ENCODE results near the gene SEC14L6.

DNA sequence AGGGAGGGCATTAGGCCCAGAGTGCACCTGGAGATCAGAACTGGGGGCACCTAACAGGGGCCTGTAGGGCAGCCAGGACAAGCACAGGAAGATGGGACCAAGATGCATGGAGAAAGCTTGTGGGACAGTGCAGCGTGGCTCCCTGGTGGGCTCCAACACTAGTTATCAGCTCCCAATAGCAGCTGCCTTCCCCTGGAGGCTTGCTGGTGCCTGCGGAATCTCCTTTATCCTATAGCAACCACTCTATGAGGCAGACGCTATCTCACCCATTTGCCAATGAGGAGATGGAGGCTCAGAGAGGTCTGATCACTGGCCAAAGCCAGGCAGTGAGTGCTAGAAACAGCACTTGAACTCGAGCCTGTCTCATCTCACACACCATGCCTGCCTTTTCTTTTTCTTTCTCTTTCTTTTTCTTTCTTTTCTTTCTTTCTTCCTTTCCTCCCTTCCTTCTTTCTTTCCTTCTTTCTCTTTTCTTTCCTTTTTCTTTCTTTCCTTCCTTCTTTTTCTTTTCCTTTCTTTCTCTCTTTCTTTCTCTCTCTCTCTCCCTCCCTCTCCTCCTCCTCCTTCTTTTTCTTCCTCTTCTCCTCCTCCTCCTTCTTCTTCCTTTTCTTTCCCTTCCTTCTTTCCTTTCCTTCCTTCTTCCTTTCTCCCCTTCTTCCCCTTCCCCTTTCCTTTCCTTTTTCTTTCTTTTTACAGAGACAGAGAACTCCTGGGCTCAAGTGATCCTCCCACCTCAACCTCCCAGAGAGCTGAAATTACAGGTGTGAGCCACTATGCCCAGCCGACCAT lies 25.0 kb downstream of the SEC14L6 start:
- TF ChIP-seq, protein P1, sequence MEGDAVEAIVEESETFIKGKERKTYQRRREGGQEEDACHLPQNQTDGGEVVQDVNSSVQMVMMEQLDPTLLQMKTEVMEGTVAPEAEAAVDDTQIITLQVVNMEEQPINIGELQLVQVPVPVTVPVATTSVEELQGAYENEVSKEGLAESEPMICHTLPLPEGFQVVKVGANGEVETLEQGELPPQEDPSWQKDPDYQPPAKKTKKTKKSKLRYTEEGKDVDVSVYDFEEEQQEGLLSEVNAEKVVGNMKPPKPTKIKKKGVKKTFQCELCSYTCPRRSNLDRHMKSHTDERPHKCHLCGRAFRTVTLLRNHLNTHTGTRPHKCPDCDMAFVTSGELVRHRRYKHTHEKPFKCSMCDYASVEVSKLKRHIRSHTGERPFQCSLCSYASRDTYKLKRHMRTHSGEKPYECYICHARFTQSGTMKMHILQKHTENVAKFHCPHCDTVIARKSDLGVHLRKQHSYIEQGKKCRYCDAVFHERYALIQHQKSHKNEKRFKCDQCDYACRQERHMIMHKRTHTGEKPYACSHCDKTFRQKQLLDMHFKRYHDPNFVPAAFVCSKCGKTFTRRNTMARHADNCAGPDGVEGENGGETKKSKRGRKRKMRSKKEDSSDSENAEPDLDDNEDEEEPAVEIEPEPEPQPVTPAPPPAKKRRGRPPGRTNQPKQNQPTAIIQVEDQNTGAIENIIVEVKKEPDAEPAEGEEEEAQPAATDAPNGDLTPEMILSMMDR (IDR thresholded peaks at IDR 0.05) = no peak
- TF ChIP-seq POLR2AphosphoS5 (IDR thresholded peaks at IDR 0.05) (no peak), POLR2A (IDR thresholded peaks at IDR 0.05) (no peak)
